NCI-H2171 (cell line): ENCODE measurements around the gene AIFM1.
"Not testable (repeated sequence)": the region's sequence is repeated elsewhere in the genome, so short reads cannot be mapped to it uniquely, and the experiment has no call there.

ENCODE experiments used
- DNase-seq: peaks from one replicate; lab custom pipeline; 2025; lab: John Stamatoyannopoulos, UW

The AIFM1 gene

GRCh38 chrX:130118441-130119311 lies 47.0 kb downstream of the AIFM1 start:
- no peak for DNase-seq

DNA sequence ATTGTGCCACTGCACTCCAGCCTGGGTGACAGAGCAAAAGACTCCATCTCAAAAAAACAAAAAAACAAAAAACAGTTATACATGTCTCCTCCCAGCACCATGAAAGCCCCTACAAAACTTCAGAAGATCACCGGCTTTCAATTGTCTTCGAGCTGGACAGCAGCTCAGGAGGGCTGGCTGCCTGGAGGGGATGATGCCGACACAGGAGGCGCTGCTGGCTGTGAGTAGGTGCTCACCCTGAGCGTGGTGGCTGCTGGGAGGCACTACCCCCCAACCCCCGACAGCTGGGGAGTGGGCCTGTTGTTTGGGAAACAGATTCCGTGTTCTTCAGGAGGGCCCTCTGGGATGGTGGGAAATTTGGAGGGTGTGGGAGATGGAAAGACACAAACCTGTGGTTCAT lies 48.5 kb downstream of the AIFM1 start:
- no peak for DNase-seq

GRCh38 chrX:130115119-130115885 lies 50.3 kb downstream of the AIFM1 start:
- DNase-seq, result not testable (repeated sequence)

DNA sequence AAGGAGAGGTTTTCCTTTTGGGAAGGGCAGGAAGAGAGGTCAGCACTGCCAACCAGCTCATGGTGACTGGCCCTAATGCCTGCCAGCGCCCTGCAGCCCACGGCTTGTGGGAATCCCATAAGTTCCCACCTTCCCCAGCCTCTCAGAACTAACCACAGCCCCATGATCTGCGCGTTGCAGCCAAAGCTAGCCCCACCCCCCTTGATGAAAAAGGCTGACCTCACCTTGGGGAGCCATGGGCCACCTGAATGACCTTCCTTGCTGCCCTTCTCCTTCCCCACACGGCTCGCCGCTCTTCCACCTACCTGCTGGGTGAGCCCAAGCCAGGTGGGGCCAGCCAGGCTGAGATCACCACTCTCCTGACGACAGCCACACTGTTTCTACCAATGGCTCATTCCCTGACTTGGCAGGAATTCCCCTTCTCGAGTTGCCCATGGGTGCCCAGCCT lies 51.5 kb downstream of the AIFM1 start:
- no peak for DNase-seq

GRCh38 chrX:130111220-130112154 lies 54.2 kb downstream of the AIFM1 start:
- no peak for DNase-seq

GRCh38 chrX:130110379-130111219 lies 55.0 kb downstream of the AIFM1 start, which contains the start of gene ELF4:
ELF4 (minus strand) TSS chrX:130110497; CDS start chrX:130081330, 29,167 bp downstream.
- peak; percentile 26 for DNase-seq

DNA sequence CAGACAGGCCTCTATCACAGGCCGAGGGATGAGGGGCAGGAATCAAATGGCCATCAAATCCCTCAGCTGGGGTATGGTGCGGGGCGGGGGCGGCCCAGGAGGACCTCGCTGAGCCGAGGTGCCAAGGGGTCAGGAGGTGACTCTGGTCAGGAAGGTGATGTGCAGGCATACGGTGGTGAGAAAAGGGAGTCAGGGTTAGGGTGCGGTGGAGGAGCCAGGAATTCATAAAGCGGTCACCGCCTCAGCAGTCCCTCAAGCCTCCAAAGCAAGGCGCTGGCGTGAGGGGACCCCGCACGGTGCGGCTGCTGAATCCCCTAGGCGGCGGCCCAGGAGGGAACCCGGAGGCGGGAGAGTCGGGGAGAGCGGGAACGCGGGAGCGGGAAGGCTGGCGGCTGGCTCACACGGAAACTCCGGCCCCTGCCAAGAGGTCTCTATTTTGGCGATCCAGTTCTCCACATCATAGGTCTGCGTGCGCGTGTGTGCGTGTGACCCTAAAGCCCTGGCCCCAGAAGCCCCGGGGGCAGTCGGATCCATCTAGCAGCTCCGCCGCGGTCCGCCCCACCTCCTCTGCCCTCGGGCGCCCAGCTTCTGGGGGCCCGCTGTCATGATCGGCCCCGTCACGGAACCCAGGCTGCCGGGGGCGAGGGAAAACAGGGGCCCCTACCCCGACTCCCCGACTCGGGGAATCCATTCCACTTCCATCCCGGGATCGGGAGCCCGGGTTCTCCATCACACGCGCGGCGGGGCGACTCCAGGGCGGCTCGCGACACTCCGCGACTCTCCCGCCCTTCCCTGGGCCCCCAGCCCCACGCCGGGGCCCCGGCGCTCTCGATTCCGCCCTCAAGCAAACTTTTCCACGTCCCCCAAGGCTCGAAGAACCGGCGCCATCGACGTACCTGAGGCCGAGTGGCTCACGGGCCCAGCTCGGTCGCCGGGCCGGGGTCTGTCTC lies 55.9 kb downstream of the AIFM1 start:
- DNase-seq, result peak; percentile 16

GRCh38 chrX:130108647-130109428 lies 56.8 kb downstream of the AIFM1 start:
- no peak for DNase-seq

GRCh38 chrX:130106071-130106470 lies 59.6 kb downstream of the AIFM1 start:
- no peak for DNase-seq

DNA sequence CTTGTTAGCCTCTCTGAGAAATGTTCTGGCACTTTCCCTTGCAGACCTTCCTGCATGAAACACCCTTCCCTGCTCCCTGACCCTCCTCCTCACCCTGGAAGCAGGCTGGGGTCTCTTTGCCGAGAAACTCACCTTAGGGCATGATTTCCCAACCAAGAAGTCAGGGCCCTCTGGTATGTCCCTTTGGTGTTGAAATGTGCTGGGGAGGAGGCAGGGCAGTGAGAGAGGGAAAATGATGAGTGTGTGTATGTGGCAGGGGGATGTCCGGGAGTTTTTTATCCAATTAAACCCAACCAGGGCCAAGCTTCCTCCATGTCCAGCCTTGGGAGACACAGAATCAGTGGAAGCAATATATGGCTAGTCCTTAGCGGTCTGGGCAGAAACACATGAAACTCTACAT lies 60.4 kb downstream of the AIFM1 start:
- DNase-seq, result no peak

GRCh38 chrX:130103605-130104004 lies 62.0 kb downstream of the AIFM1 start:
- no peak for DNase-seq

DNA sequence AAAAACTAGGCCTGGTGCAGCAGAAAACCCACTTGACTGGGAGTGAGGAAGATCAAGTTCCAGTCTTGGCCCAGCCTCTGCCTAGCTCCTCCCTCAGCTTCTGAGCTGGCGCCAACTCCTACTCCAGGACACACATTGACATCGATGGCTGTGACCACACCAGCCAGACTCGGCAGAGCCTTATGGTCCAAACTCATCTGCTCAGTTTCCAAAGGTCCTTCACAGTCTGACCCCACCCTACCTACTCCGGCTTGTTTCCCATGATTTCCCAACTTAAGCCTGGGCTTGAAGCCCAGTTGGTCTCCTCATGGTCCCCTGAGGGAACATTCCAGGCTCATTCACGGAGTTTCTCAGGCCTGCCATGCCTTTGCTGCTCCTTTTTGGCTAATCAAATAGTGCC lies 65.5 kb downstream of the AIFM1 start:
- no peak for DNase-seq

GRCh38 chrX:130098210-130098552 lies 67.5 kb downstream of the AIFM1 start:
- no peak for DNase-seq

DNA sequence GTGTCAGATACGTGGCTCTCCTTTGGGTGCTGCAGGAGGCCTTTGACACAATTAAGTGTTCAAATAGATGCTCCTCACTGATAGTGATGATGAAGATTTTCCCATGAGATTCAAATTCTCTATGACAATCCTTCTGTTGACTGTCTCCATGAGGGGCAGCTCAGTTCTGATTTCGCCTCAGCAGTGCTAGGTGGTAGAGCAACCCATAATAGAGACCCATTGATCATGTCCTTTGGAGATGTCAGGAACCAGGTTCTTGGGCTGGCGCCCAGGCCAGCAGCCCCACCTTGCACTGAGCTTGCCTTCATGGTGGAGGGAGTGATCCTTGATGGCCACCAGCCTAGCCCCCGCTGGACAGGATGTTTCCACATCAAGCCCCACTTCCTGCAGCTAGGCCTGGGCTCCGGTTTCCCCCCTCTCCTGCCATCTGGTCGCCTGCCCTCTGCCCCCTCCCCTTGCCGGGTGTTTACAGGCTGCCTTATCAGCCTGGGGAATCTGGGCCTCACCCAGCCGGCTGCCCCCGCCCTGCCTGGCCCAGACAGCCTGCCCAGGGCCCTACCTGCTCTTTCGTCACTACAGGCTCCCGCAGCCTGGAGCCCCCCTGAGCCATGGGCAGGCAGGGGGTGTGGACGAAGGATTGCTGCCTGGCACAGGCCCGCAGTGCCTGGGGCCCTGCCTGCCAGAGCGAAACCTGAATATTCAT lies 68.0 kb downstream of the AIFM1 start:
- no peak for DNase-seq

DNA sequence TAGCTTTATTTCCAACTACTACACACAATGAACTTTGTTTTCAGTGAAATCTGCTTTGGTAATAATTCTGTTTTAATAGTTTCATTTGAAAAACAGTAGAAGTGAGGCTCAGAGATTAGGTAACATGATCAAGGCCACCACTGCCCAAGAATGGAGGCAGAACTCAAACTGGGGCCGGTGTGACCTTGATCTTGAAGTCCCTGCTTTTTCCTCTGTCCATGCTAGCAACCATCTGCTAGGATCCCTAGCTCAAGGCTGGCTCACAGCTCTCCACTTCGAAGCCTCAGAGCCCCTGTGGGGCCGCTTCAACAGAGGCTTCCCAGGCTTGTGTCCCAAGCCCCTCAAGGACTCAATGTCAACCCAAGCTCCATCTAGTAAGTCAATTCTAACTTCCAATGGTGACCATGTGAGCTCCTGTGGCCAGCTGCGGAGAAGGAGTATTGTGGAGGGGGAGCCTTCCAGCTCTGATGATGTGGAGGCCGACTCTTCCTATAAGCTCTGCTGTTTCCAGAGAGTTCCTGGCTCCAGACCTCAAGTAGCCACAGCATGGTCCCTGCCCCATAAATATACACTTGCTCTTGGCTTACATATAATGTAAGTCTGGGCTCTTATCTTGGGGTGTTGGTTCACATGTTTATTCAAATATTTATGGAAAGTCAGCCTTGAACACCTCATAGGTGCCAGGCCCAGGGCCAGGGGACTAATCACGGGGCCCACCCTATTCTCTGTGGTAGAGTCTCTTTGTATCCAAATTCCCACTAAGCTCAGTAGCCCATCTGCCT lies 70.2 kb downstream of the AIFM1 start:
- DNase-seq, result no peak

- peak; percentile 14 for DNase-seq
These were observed 70.9 kb downstream of the AIFM1 start for GRCh38 chrX:130094696-130095095.

GRCh38 chrX:130093271-130093670 lies 72.4 kb downstream of the AIFM1 start:
- no peak for DNase-seq
